A549 (cell line): ENCODE results near the gene MALAT1. TPM values are rescaled to one million over a fixed set of nuclear protein-coding genes. Genes with fewer than 3 reads are reported as not detected.

Experiments
- CBX8 ChIP-seq: fragments of 200-600 bp; sonication (generic); IDR thresholded peaks from 2 replicates; pipeline ENCODE4 v1.6.1; 2016
- CEBPB ChIP-seq, 2 experiments: fragments of >200 bp in 1 of 2; sonication (Bioruptor Twin) in 1 of 2; formaldehyde crosslinking in 1 of 2; IDR thresholded peaks; 2 replicates each; pipeline ENCODE4 v1.6.1; 2012 to 2016
- CHD2 ChIP-seq: fragments of 150-350 bp; IDR thresholded peaks from 2 replicates; pipeline ENCODE4 v1.6.1; 2014; ENCODE audit warnings: low read length; ENCODE audit not compliant: partially characterized antibody
- CTCF ChIP-seq: fragments of >200 bp; sonication (Bioruptor Twin); formaldehyde crosslinking; IDR thresholded peaks from 3 replicates; pipeline ENCODE4 v1.5.1; 2016
- EHF ChIP-seq: fragments of 250-450 bp; sonication (Bioruptor Pico); IDR thresholded peaks from 2 replicates; pipeline ENCODE4 v1.5.0; 2020; ENCODE audit warnings: mild to moderate bottlenecking
- EHMT2 ChIP-seq: fragments of 200-600 bp; sonication (generic); IDR thresholded peaks from 2 replicates; pipeline ENCODE4 v1.6.1; 2016; ENCODE audit warnings: antibody characterized with exemption, low read depth, mild to moderate bottlenecking, moderate library complexity
- EP300 ChIP-seq, 2 experiments: fragments of >200 bp; sonication (Bioruptor Twin); formaldehyde crosslinking; IDR thresholded peaks; 2 replicates in 1 of 2; 3 replicates in 1 of 2; pipeline ENCODE4 v1.6.1; 2016 to 2017
- ESRRA ChIP-seq: fragments of 150-350 bp; IDR thresholded peaks from 2 replicates; pipeline ENCODE4 v1.6.1; 2014; ENCODE audit warnings: mild to moderate bottlenecking, low read length, borderline replicate concordance
- FOSB ChIP-seq: fragments of 250-450 bp; sonication (Bioruptor Pico); IDR thresholded peaks from 2 replicates; pipeline ENCODE4 v1.5.0; 2020; ENCODE audit warnings: mild to moderate bottlenecking, moderate library complexity
- FOSL2 ChIP-seq, 2 experiments: fragments of 450-650 bp in 1 of 2; fragments of >200 bp in 1 of 2; sonication (Bioruptor Twin) in 1 of 2; formaldehyde crosslinking; IDR thresholded peaks; 2 replicates each; pipeline versions ENCODE4 v1.5.0 to v1.6.1; 2016 to 2020; ENCODE audit warnings: mild to moderate bottlenecking in 1 of 2, moderate library complexity in 1 of 2
- FOXS1 ChIP-seq: fragments of 250-450 bp; sonication (Bioruptor Pico); IDR thresholded peaks from 2 replicates; pipeline ENCODE4 v1.5.0; 2020; ENCODE audit warnings: mild to moderate bottlenecking, moderate library complexity
- GATA3 ChIP-seq: IDR thresholded peaks from 2 replicates; pipeline ENCODE4 v1.6.1; 2012; ENCODE audit warnings: borderline replicate concordance
- HDAC2 ChIP-seq: fragments of 200-600 bp; sonication (generic); IDR thresholded peaks from 2 replicates; pipeline ENCODE4 v1.6.1; 2016
- HEYL ChIP-seq: fragments of 250-450 bp; sonication (Bioruptor Pico); IDR thresholded peaks from 2 replicates; pipeline ENCODE4 v1.8.0; 2021; ENCODE audit warnings: mild to moderate bottlenecking, moderate library complexity
- HMGXB4 ChIP-seq: fragments of 250-450 bp; sonication (Bioruptor Pico); IDR thresholded peaks from 2 replicates; pipeline ENCODE4 v1.5.0; 2021; ENCODE audit warnings: mild to moderate bottlenecking, moderate library complexity, borderline replicate concordance
- HOXA7 ChIP-seq: fragments of 250-450 bp; sonication (Bioruptor Pico); IDR thresholded peaks from 2 replicates; pipeline ENCODE4 v1.5.0; 2020; ENCODE audit warnings: mild to moderate bottlenecking, moderate library complexity
- HOXB13 ChIP-seq: fragments of 250-450 bp; sonication (Bioruptor Pico); IDR thresholded peaks from 2 replicates; pipeline ENCODE4 v1.5.0; 2020; ENCODE audit warnings: low read depth, mild to moderate bottlenecking, moderate library complexity
- JUN ChIP-seq, 2 experiments: fragments of >200 bp; sonication (Bioruptor Twin); formaldehyde crosslinking; IDR thresholded peaks; 2 replicates in 1 of 2; 3 replicates in 1 of 2; pipeline ENCODE4 v1.6.1; 2016 to 2017
- KDM1A ChIP-seq: fragments of 200-600 bp; sonication (generic); IDR thresholded peaks from 2 replicates; pipeline ENCODE4 v1.6.1; 2016; ENCODE audit warnings: low read depth, mild to moderate bottlenecking
- KDM5A ChIP-seq: fragments of 200-600 bp; sonication (generic); IDR thresholded peaks from 2 replicates; pipeline ENCODE4 v1.6.1; 2016; ENCODE audit warnings: antibody characterized with exemption, mild to moderate bottlenecking
- MAX ChIP-seq: IDR thresholded peaks from 2 replicates; pipeline ENCODE4 v1.6.1; 2012
- MAZ ChIP-seq: fragments of 150-350 bp; IDR thresholded peaks from 2 replicates; pipeline ENCODE4 v1.6.1; 2014; ENCODE audit warnings: antibody characterized with exemption, low read depth, low read length, borderline replicate concordance
- NFE2L2 ChIP-seq: fragments of 150-350 bp; conservative IDR thresholded peaks from 2 replicates; pipeline ENCODE4 v1.6.1; 2014; ENCODE audit warnings: low read length
- PHF8 ChIP-seq: fragments of 200-600 bp; sonication (generic); IDR thresholded peaks from 2 replicates; pipeline ENCODE4 v1.6.1; 2016; ENCODE audit warnings: low read depth, mild to moderate bottlenecking, antibody characterized with exemption, moderate library complexity, borderline replicate concordance
- POLR2AphosphoS2 ChIP-seq: conservative IDR thresholded peaks from 2 replicates; pipeline ENCODE4 v1.6.1; 2012; ENCODE audit warnings: low read length, improper control_type of control experiment, inconsistent platforms
- RAD21 ChIP-seq, 2 experiments: fragments of >200 bp in 1 of 2; sonication (Bioruptor Twin) in 1 of 2; formaldehyde crosslinking in 1 of 2; IDR thresholded peaks in 1 of 2; conservative IDR thresholded peaks in 1 of 2; 2 replicates in 1 of 2; 3 replicates in 1 of 2; pipeline ENCODE4 v1.6.1; 2012 to 2018; ENCODE audit warnings: inconsistent platforms in 1 of 2
- RCOR1 ChIP-seq: fragments of 150-350 bp; IDR thresholded peaks from 2 replicates; pipeline ENCODE4 v1.6.1; 2014; ENCODE audit warnings: antibody characterized with exemption, low read length, low read depth
- RFX5 ChIP-seq: fragments of 450-650 bp; IDR thresholded peaks from 2 replicates; pipeline ENCODE4 v1.7.1; 2014; ENCODE audit warnings: antibody characterized with exemption, mild to moderate bottlenecking, moderate library complexity
- RNF2 ChIP-seq: fragments of 200-600 bp; sonication (generic); IDR thresholded peaks from 2 replicates; pipeline ENCODE4 v1.6.1; 2016; ENCODE audit warnings: low read depth, mild to moderate bottlenecking, antibody characterized with exemption, moderate library complexity, borderline replicate concordance
- USF2 ChIP-seq: fragments of 450-650 bp; IDR thresholded peaks from 2 replicates; pipeline ENCODE4 v1.6.1; 2014; ENCODE audit warnings: antibody characterized with exemption
- ZSCAN20 ChIP-seq: fragments of 250-450 bp; sonication (Bioruptor Pico); IDR thresholded peaks from 2 replicates; pipeline ENCODE4 v1.8.0; 2022; ENCODE audit warnings: mild to moderate bottlenecking, moderate library complexity
- polyA plus RNA-seq, 4 experiments: library from polyadenylated mRNA; depleted of rRNA in 3 of 4; stranded (reverse); fragments of >200 nt; fragmentation: RNase III in 1 of 4; extraction: RNeasy Plus Mini Kit Qiagen cat#74134 plus additional on column Dnase treatment in 1 of 4; gene quantifications; 2 replicates in 3 of 4; 3 replicates in 1 of 4; pipeline ENCODE4 v1.2.3, GENCODE V29; 2011 to 2017

Gene MALAT1
- polyA plus RNA-seq, 2 of the 4 experiments (the other 2 are of a cell fraction): 188 to 1,041 TPM

GRCh38 chr11:65491614-65492386 is 7.0 kb upstream of the MALAT1 start (continued):
- TF ChIP-seq CTCF: no peak
- no peak for TF ChIP-seq ESRRA
- TF ChIP-seq HEYL: peak; percentile 35; the same call in 1 of the 2 replicates
- no peak for TF ChIP-seq KDM1A
- TF ChIP-seq HOXA7 (CRISPR knock-in tag): no peak
- TF ChIP-seq EP300 (IDR thresholded peaks at IDR 0.05): no peak; a peak in 1 of 5 replicates
- TF ChIP-seq KDM5A: no peak
- no peak; the same call in 1 of the 2 replicates for TF ChIP-seq FOSB (CRISPR knock-in tag)
- TF ChIP-seq FOSL2 (IDR thresholded peaks at IDR 0.05): peak; percentile 43
- peak; percentile 98 for TF ChIP-seq FOSL2 (CRISPR knock-in tag; IDR thresholded peaks at IDR 0.05)
- no peak for TF ChIP-seq CBX8
- no peak for TF ChIP-seq MAZ
- TF ChIP-seq RCOR1: no peak
- TF ChIP-seq PHF8: no peak
- TF ChIP-seq EHF (CRISPR knock-in tag): no peak
- TF ChIP-seq HOXB13 (CRISPR knock-in tag): no peak; the same call in 1 of the 2 replicates
- peak; percentile 63 to 77; a peak in 3 of 5 replicates for TF ChIP-seq JUN (IDR thresholded peaks at IDR 0.05)
- TF ChIP-seq GATA3: peak; percentile 67
- no peak for TF ChIP-seq RFX5
- no peak for TF ChIP-seq HDAC2
- TF ChIP-seq CEBPB (IDR thresholded peaks at IDR 0.05): no peak
- TF ChIP-seq RAD21 (conservative IDR thresholded peaks at IDR 0.05 in 1 of 2, IDR thresholded peaks at IDR 0.05 in 1 of 2): peak in 1 of 2 experiments; percentile 35; a peak in 1 of 5 replicates
- TF ChIP-seq CHD2: no peak
- no peak for TF ChIP-seq HMGXB4
- no peak for TF ChIP-seq USF2
- TF ChIP-seq NFE2L2: no peak
- TF ChIP-seq POLR2AphosphoS2: no peak
- peak; percentile 84 for TF ChIP-seq MAX
- 0 out of 2 replicates have a peak, but pooled peaks have one; percentile 80 for TF ChIP-seq FOXS1
- peak; percentile 52; the same call in 1 of the 2 replicates for TF ChIP-seq ZSCAN20
- no peak for TF ChIP-seq EHMT2
- no peak for TF ChIP-seq RNF2
